Measurements from ENCODE around the gene SMAD2.

GRCh38 chr18:47898696-47899095 is 31.8 kb downstream of the SMAD2 start:
- TF ChIP-seq CTCF (conservative IDR thresholded peaks at IDR 0.05), result no peak
- TF ChIP-seq EZH2 (IDR thresholded peaks at IDR 0.05; ENCODE audit: low read depth), result no peak
